HG03135 (cell line): ENCODE results near the gene ERLIN1.
A peak's percentile ranks its signal among the peaks of the same experiment; 100 is the strongest.

Experiments used
- ATAC-seq: cut with Tn5 transposase; IDR thresholded peaks from one replicate; pipeline ENCODE4 v1.9.1; 2021; ENCODE audit warnings: mild to moderate bottlenecking, moderate library complexity; ENCODE audit not compliant: unreplicated experiment

The ERLIN1 gene

GRCh38 chr10:100173035-100173434, 12.8 kb downstream of the ERLIN1 start:
- ATAC-seq: no peak

GRCh38 chr10:100172349-100172748, 13.5 kb downstream of the ERLIN1 start:
- no peak for ATAC-seq

GRCh38 chr10:100168313-100168643, 17.6 kb downstream of the ERLIN1 start:
- no peak for ATAC-seq

GRCh38 chr10:100167553-100168312, 18.1 kb downstream of the ERLIN1 start:
- no peak for ATAC-seq

- no peak for ATAC-seq
These were observed 21.9 kb downstream of the ERLIN1 start for GRCh38 chr10:100163704-100164621.

- ATAC-seq: no peak
These were observed 23.1 kb downstream of the ERLIN1 start for GRCh38 chr10:100162696-100163095.

GRCh38 chr10:100158044-100158805, 27.6 kb downstream of the ERLIN1 start:
- ATAC-seq: peak; percentile 71

GRCh38 chr10:100157156-100157555, 28.7 kb downstream of the ERLIN1 start:
- no peak for ATAC-seq

GRCh38 chr10:100155936-100156335, 29.9 kb downstream of the ERLIN1 start:
- ATAC-seq: no peak

- no peak for ATAC-seq
These were observed 31.2 kb downstream of the ERLIN1 start for GRCh38 chr10:100154666-100155065.

GRCh38 chr10:100153239-100153825, 32.5 kb downstream of the ERLIN1 start:
- ATAC-seq: no peak

- no peak for ATAC-seq
These were observed 34.0 kb downstream of the ERLIN1 start for GRCh38 chr10:100151723-100152300.

- ATAC-seq: no peak
These were observed 37.2 kb downstream of the ERLIN1 start for GRCh38 chr10:100148353-100149211.

GRCh38 chr10:100146875-100147650, 38.8 kb downstream of the ERLIN1 start:
- ATAC-seq: no peak

GRCh38 chr10:100146398-100146797, 39.4 kb downstream of the ERLIN1 start:
- ATAC-seq: no peak

GRCh38 chr10:100143756-100144155, 42.1 kb downstream of the ERLIN1 start:
- ATAC-seq: no peak

- no peak for ATAC-seq
These were observed 44.3 kb downstream of the ERLIN1 start for GRCh38 chr10:100141446-100142087.

- ATAC-seq: no peak
These were observed 45.8 kb downstream of the ERLIN1 start for GRCh38 chr10:100140070-100140469.
